ENCODE data around the gene ARMC3.
"Not testable (repeated sequence)": the region's sequence is repeated elsewhere in the genome, so short reads cannot be mapped to it uniquely, and the experiment has no call there.

Gene ARMC3

DNA sequence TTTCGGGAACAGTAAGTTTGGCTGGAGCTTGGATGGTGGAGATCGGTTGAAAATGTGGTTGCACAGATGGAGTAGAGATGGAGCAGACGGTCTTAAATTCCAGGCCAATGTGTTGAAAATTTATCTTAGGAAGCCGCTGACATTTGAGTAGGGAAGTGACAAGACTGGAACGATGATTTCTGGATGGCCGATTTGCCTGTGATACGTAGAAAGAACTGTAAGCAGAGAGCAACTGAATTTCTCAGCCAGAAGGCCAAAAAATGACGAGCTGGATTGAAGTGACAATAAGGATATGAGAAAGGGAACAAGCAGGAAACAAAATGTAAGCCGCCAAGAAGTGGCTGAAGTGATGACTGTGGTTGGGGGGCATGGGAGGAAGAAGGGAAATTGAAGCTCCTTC is 687 bp upstream of the ARMC3 start:
- TF ChIP-seq, protein P1, sequence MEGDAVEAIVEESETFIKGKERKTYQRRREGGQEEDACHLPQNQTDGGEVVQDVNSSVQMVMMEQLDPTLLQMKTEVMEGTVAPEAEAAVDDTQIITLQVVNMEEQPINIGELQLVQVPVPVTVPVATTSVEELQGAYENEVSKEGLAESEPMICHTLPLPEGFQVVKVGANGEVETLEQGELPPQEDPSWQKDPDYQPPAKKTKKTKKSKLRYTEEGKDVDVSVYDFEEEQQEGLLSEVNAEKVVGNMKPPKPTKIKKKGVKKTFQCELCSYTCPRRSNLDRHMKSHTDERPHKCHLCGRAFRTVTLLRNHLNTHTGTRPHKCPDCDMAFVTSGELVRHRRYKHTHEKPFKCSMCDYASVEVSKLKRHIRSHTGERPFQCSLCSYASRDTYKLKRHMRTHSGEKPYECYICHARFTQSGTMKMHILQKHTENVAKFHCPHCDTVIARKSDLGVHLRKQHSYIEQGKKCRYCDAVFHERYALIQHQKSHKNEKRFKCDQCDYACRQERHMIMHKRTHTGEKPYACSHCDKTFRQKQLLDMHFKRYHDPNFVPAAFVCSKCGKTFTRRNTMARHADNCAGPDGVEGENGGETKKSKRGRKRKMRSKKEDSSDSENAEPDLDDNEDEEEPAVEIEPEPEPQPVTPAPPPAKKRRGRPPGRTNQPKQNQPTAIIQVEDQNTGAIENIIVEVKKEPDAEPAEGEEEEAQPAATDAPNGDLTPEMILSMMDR (IDR thresholded peaks at IDR 0.05; ENCODE audit: low read depth, low read length, missing control alignments), result no peak
- DNase-seq (ENCODE audit: low read depth), result no peak
- peak overlapping the region; percentile 53 for H3K4me3 ChIP-seq (ENCODE audit: low read depth, low read length)

DNA sequence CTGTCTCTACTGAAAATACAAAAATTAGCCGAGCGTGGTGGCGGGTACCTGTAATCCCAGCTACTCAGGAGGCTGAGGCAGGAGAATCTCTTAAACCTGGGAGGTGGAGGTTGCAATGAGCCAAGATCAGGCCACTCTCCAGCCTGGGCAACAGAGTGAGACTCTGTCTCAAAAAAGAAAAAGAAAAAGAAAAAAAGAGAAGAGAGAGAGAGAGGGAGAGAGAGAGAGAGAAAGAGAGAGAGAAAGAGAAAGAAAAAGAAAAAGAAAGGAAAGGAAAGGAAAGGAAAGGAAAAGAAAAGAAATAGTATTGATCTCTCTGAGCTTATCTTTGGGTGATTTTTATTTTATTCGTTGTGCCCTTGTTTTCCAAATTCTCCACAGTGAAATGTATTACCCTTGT is 1.2 kb downstream of the ARMC3 start:
- DNase-seq (ENCODE audit: low read depth); H3K4me3 ChIP-seq (ENCODE audit: low read depth, low read length): not testable (repeated sequence)

DNA sequence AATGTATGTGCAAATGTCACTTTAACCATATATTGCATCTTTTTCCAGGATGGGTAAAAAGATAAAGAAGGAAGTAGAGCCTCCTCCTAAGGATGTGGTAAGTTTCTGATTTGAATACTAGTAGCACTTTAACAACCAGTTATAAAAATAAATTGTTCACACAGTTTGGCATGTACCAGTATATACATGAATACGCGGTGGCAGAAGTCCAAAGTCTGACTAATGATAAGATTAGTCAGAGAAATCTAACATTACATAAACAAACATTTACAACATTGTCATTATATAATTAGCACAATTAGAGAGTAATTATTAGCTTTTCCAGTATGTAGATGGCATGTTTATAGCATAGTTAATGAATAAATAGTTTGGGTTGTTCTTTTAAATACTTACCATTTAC is 4.1 kb downstream of the ARMC3 start:
- H3K4me3 ChIP-seq (ENCODE audit: low read depth, low read length), result no peak overlapping the region
- TF ChIP-seq, protein P1 (IDR thresholded peaks at IDR 0.05; ENCODE audit: low read depth, low read length, missing control alignments), result no peak
- DNase-seq (ENCODE audit: low read depth), result no peak

DNA sequence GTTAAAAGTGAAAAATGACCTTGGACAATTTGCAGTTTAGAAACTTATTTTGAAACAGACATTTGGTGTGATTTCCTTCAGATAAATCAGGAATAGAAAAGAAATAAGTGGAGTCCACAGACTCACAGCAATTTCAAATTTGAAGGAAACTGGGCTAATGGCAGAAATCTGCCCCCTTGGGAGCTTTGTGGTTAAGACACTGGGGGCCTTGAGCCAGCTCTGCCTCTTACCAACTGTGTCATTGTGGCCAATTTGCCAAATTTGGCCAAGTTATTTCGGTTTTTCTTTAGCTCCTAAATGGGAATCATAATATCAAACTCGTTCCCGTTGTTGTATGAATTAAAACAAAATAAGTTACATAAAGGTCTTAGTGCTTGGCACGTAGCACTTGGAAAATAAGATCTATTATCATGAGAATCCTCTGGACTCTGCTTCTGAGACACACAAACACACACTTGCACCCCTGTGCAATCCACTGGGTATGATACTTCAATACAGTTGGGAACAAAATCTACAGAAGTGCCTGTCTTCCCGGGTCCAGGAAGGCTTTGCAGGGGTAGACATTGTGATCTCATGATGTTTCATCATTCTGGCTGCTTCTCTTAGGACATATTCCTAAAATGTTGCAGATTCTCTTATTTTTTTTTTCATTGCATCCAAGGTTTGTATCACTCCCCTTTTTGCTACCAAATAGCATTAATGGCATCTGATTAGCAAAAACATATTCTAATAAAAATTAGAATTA is 4.9 kb downstream of the ARMC3 start:
- no peak for DNase-seq (ENCODE audit: low read depth)
- H3K4me3 ChIP-seq (ENCODE audit: low read depth, low read length), result no peak overlapping the region
- TF ChIP-seq, protein P1 (IDR thresholded peaks at IDR 0.05; ENCODE audit: low read depth, low read length, missing control alignments), result no peak

DNA sequence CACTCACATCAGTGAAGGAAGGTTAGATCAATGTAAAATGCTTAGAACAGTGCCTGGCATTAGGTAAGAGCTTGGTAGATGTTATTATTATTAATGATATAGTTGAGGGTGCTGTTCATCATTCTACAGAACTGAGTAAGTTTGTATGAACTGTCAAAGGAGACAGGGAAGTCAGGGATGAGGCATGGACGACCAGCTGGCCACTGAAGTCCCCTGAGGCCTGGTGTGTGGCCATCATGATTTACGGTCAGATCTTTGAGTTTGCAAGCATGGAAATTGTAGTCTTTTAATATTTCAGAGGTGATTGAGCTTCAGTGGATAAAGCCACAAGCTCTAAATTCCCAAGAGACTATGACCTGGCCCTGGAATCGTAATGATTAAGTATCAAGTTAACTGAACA is 6.9 kb downstream of the ARMC3 start:
- DNase-seq (ENCODE audit: low read depth), result no peak
- no peak overlapping the region for H3K4me3 ChIP-seq (ENCODE audit: low read depth, low read length)
- TF ChIP-seq, protein P1 (IDR thresholded peaks at IDR 0.05; ENCODE audit: low read depth, low read length, missing control alignments), result no peak

DNA sequence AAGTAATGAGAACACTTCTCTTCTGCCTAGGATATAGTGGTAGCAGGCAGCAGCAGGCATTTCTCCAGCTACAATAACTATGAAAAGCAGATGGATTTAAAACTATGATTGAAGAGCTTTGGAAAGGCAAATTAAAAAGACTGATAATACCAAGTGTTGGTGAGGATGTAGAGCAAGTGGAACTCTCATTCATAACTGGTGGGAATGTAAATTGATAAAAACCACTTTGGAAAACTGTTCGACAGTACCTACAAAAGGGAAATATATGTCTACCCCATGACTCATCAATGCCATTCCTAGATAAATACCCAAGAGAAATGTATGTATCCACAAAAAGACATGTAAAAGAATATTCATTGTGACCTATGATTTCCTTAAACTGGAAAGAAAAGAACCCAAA is 14.6 kb downstream of the ARMC3 start:
- TF ChIP-seq, protein P1 (IDR thresholded peaks at IDR 0.05; ENCODE audit: low read depth, low read length, missing control alignments), result no peak
- H3K4me3 ChIP-seq (ENCODE audit: low read depth, low read length), result no peak overlapping the region
- no peak for DNase-seq (ENCODE audit: low read depth)

DNA sequence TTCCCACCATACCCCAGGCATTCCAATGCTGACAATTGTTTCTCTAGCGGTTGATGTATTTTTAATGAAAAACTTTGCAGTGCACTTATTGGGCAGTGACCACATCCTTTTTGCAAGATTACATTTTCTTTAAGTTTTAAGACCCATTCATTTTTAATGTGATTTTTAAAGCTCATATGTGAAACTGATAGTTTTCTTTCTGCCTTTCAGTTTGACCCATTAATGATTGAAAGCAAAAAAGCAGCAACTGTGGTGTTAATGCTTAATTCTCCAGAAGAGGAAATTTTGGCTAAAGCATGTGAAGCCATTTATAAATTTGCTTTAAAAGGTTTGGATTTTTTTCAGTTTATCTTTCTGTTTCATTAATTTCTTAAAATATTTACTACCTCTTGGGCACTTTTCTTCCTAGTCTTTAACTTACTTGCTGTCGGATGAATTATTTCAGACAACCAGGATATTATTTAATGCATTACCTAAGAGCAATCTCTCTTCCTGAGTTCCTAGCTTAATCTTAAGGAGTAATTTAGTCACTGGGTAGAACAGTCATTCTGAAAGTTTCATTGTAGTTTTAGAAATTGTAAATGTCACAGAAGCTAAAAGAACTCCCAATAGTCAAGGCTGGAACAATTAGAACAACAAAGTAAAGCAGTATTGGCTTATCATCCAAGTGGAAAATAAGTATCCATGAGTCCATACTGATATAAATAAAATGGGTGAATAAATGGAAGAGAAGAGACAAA is 18.3 kb downstream of the ARMC3 start:
- TF ChIP-seq, protein P1 (IDR thresholded peaks at IDR 0.05; ENCODE audit: low read depth, low read length, missing control alignments), result no peak
- no peak overlapping the region for H3K4me3 ChIP-seq (ENCODE audit: low read depth, low read length)
- no peak for DNase-seq (ENCODE audit: low read depth)

Measured in GM12864 (cell line).